ENCODE data around the gene SECISBP2L. TPM values are rescaled to one million over a fixed set of nuclear protein-coding genes. Genes with fewer than 3 reads are reported as not detected.

SECISBP2L gene
- polyA plus RNA-seq, 3 donors: 46.0 to 50.9 (median 49.0) TPM

DNA sequence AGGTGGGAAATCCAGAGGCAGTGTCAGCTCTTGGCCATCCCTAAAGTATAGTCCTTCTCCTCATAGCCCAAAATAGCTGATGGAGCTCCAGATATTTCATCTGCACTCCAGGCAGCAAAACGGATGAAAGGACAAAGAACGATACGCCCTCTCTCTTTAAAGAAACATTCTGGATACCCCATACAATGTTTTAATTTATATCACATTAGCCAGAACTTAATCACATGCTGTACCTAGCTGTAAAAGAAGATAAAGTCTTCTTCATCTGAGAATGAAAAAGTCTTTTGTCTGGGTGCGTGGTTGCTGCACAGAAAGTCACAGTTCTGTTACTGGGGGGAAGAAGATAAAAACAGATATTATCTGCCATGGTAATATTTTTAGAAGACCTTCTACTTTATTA lies 78.2 kb downstream of the SECISBP2L start:
- DNase-seq (ENCODE audit: low read depth in 3 of 3, low spot score in 2 of 3): no peak

GRCh38 chr15:48967336-48967735 lies 78.9 kb downstream of the SECISBP2L start:
- no peak for DNase-seq (ENCODE audit: low read depth in 3 of 3, low spot score in 2 of 3)

GRCh38 chr15:48966595-48967301 lies 79.5 kb downstream of the SECISBP2L start:
- DNase-seq (ENCODE audit: low read depth in 3 of 3, low spot score in 2 of 3): no peak

- DNase-seq (ENCODE audit: low read depth in 3 of 3, low spot score in 2 of 3): no peak
Observed at GRCh38 chr15:48965972-48966371, 80.3 kb downstream of the SECISBP2L start.

DNA sequence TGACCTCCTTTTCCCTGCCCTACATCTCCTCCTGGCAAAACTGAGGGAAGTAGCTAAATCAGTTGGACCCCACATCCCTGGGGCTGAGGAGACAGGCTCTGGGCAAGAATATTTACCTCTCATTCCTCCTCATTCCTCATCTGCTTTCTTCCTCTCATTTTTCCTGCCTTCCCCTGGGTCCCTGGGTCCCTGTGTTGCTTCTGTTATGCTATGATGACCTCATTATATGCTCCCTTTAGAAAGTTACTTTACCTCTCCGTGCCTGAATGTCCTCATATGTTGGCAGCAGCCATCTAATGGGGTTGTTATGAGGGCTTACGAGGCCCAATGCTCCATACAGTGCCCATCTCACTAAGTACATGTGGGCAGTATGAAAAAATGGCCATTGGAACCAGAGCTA lies 81.3 kb downstream of the SECISBP2L start:
- no peak for DNase-seq (ENCODE audit: low read depth in 3 of 3, low spot score in 2 of 3)

DNA sequence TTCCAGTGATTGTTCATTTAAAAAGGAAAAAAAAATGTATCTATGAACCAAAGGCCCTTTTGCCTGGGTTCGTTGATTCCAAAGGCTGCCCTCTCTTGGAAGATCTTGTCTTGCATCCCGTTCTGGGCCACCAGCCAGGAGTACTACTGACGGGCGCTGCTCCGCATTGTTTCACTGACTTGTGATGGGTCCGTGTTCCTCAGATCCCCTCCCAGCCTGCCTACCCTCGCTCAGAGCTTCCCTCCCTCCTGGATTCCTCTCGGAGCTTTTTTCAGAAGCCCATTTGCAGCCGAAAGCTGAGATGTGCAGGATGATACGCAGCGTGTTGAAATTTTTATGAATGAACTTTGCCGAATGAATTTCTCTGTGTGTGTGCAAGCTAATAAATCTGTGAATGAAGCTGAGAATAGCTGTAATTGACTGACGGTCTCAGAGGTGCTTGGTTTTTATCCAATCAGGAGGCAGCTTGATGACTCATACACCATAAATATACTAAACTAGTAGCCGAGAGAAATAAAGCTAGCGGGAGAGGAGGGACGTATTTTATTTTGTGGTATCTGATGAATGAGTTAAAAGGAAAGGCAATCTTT lies 82.6 kb downstream of the SECISBP2L start, which contains the start of gene SHC4:
SHC4 (minus strand) TSS at position 396 of the 590 bp plus-strand sequence. CDS start 904 bp downstream, outside the sequence.
- peak; percentile 63 to 69 (median 65) for DNase-seq (ENCODE audit: low read depth in 3 of 3, low spot score in 2 of 3)

DNA sequence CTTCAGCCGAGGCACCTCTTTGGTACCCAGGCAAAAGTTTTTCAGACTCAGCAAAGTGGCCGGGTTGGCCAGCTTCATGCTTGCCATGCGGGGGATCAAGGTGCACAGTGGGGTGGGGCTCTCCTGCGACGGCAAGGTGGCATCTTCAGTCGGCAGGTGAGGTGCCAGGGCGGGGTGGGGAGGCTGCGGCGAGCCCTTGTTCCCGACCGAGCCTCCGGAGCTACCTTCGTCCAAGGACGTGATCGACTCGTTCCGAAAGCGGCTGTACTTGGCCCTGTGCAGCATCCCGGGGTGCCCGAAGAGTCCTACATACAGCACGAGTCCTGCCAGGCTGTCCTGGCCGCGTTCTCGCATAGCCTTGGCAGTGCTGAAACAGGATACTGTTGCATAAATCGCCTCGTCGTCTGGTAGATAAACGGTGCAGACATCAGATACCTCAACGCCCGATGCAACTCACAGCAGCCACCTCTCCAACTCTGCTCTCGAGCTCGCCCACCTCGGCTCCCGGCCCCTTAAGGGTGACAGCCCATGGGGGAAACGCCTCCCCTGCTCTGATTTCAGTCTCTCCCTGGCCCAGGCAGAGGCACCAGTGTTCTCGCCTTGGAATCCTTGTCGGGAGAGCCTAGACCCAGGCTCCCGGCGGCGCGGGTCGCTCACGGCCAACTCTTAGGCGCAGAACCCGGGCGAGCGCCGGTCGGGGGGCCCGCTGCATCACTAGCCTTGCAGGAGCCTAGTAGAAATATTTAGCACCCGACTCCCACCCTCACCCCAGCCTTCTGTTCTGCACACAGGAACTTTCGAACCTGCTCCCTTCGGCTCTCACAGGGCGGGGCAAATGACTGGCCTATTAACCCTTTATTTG lies 83.4 kb downstream of the SECISBP2L start:
- DNase-seq (ENCODE audit: low read depth in 3 of 3, low spot score in 2 of 3): peak in 2 of 3 donors; percentile 40 to 45

- DNase-seq (ENCODE audit: low read depth in 3 of 3, low spot score in 2 of 3): no peak
Observed at GRCh38 chr15:48955967-48956366, 90.3 kb downstream of the SECISBP2L start.

GRCh38 chr15:48955370-48955769 lies 90.9 kb downstream of the SECISBP2L start:
- no peak for DNase-seq (ENCODE audit: low read depth in 3 of 3, low spot score in 2 of 3)

DNA sequence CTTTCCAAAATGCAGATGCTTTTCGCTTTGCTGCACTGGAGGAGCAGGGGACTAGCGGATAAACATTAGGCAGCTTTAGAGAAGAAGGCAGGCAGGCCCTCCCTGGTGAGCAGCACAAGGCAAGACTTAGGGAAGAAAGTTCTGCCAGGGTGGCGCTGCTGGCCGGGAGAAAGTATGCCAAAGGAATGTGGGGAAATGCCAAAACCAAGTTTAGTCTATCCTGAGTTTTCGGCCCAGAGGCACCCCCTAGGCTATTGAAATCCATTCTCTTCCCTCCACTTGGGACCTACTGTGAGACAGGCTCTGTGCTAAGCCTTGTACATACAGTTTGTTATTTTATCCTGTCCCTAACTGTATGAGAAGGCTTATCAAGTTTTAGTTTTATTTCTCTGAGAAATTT lies 91.7 kb downstream of the SECISBP2L start:
- no peak for DNase-seq (ENCODE audit: low read depth in 3 of 3, low spot score in 2 of 3)

DNA sequence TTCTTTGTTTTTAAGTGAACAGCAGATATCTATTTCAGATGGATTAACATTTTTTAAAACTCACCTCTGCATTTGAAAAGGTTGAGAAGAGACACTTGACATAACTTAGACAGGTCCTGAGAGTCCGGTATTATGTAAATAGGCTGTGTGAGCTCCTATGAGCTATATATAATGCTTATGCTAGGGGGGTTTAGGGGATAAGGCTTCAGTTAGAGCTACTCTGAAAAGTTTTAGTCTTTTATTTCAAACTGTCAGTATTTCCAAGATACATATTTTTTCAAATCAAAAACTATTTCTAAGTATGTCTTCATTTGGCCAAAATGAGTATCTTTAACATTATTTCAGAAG lies 99.4 kb downstream of the SECISBP2L start:
- DNase-seq (ENCODE audit: low read depth in 3 of 3, low spot score in 2 of 3): no peak

DNA sequence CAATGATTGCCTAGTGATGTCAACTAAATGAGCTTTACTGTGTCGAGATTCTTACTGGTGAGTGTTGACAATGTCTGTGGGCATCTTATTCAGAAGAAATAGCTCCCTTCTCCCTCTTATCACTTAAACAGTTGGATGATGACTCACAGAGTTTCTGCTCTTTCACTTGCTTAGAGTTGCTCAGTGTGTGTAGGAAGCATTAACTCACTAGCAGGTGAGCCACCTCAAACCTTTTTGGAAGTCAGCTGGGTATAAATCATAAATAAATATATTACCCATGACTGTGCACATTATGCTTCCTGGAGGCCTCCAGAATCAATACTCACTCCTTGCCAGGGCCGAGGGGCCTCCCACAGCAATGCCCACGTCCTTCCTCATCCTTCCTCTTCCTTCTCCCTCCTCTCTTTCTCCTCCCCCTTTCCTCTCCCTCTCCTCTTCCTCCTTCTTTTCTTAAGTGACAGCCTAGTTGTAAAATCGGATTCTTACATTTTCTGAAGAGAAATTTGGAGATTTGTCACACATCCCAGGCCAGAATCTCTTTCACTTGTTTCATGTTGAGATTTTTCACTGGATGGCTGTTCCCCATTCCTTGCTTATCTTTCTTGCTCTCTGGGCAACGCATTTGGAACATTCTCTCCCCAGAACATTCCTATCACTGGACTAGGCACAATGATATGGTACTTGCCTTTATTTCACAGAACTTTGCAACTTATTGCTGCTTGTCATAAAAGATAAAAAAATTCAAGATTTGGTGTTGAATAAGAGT lies 100.0 kb downstream of the SECISBP2L start:
- DNase-seq (ENCODE audit: low read depth in 3 of 3, low spot score in 2 of 3): no peak

GRCh38 chr15:48945386-48945785 lies 100.9 kb downstream of the SECISBP2L start:
- DNase-seq (ENCODE audit: low read depth in 3 of 3, low spot score in 2 of 3): no peak

- DNase-seq (ENCODE audit: low read depth in 3 of 3, low spot score in 2 of 3): no peak
Observed at GRCh38 chr15:48941904-48942303, 104.3 kb downstream of the SECISBP2L start.

DNA sequence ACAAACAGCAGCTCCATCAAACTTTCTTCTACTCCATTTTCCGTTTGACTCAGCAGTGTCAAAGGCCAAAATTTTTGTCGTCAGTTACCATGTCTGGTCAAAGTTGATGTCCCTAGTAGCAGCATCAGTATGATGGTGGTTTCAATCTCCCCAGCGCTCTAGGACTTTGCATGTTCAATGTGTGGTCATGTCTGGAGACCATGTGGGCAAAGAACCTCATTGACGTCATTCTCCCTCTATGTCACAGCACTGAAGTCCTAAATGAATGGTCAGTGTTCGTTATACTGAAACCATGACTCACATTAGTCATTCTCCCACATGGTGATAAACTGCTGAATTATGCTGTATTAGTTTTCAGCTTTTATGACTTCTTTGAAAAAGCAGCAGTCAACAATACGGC lies 105.7 kb downstream of the SECISBP2L start:
- no peak for DNase-seq (ENCODE audit: low read depth in 3 of 3, low spot score in 2 of 3)

DNA sequence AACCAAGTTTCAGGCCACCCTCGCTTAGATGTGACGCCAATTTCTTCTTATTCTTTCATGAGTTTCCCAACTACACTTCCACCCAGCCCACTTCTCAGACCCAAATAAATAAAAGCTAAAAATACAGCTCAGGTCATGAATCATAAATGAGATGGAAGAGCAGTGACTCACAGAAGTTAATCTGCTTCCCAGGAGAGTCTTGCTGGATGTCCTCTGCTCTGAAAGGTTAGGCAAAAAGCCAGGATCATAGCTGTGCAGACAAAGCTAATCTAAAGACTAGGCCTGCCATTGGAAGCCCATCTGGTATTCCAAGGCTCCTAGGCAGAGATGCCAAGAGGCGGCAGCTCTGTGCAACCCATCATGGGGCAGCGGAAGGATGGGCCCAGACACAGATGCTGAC lies 106.6 kb downstream of the SECISBP2L start:
- DNase-seq (ENCODE audit: low read depth in 3 of 3, low spot score in 2 of 3): no peak

Other genes starting within 250 kb of the SECISBP2L start
- 1 to 10 TPM; 5.8 to 7.1 (median 6.5) TPM for gene CEP152, start 235.4 kb downstream of the SECISBP2L start, polyA plus RNA-seq (ENCODE audit: insufficient read length in 3 of 3)
- gene EID1, start 168.3 kb downstream of the SECISBP2L start, polyA plus RNA-seq (ENCODE audit: insufficient read length in 3 of 3): 100 to 1,000 TPM; 299 to 351 (median 313) TPM
- gene SHC4, start 82.5 kb downstream of the SECISBP2L start, polyA plus RNA-seq (ENCODE audit: insufficient read length in 3 of 3): 1 to 10 TPM; 1.8 to 3.1 (median 3.0) TPM
- gene COPS2, start 109.2 kb upstream of the SECISBP2L start, polyA plus RNA-seq (ENCODE audit: insufficient read length in 3 of 3): 100 to 1,000 TPM; 111 to 122 (median 115) TPM
- gene GALK2, start 123.8 kb upstream of the SECISBP2L start, polyA plus RNA-seq (ENCODE audit: insufficient read length in 3 of 3): 10 to 100 TPM; 30.7 to 35.7 (median 31.4) TPM